Uterus (tissue), 4 donors: ENCODE data around the gene CACNA1F. TPM values are rescaled to one million over a fixed set of nuclear protein-coding genes. Genes with fewer than 3 reads are reported as not detected.

ENCODE experiments used
- DNase-seq, 2 donors: peaks; one replicate each; pipeline ENCODE4 v3.0.0-alpha.2; 2019 to 2020
- H3K27ac ChIP-seq, 2 donors: fragments of 200-600 bp; sonication (generic); 1 replicate in 1 of 2; 2 replicates in 1 of 2; pipeline ENCODE4 v1.5.1; 2016 to 2018
- H3K27me3 ChIP-seq, 2 donors: fragments of 200-600 bp; sonication (generic); one replicate each; pipeline ENCODE4 v1.5.1; 2018 to 2019; ENCODE audit warnings: control low read depth in 1 of 2
- H3K36me3 ChIP-seq, 2 donors: fragments of 200-600 bp; sonication (generic); one replicate each; pipeline ENCODE4 v1.5.1; 2019; ENCODE audit warnings: control low read depth in 1 of 2
- H3K4me1 ChIP-seq, 2 donors: fragments of 200-600 bp; sonication (generic); one replicate each; pipeline ENCODE4 v1.5.1; 2018 to 2019; ENCODE audit warnings: control low read depth in 1 of 2
- H3K4me3 ChIP-seq, 2 donors: fragments of 200-600 bp; sonication (generic); 1 replicate in 1 of 2; 2 replicates in 1 of 2; pipeline ENCODE4 v1.5.1; 2018 to 2019; ENCODE audit warnings: mild to moderate bottlenecking in 1 of 2
- H3K9me3 ChIP-seq, 2 donors: fragments of 200-600 bp; sonication (generic); one replicate each; pipeline ENCODE4 v1.5.1; 2019; ENCODE audit warnings: control low read depth in 1 of 2
- POLR2A ChIP-seq, 2 donors: fragments of 450-650 bp; IDR thresholded peaks; one replicate each; pipeline ENCODE4 v1.6.1; 2016; ENCODE audit warnings: antibody characterized with exemption in 2 of 2, mild to moderate bottlenecking in 1 of 2, moderate library complexity in 1 of 2
- intact Hi-C: fragments of 100-400 bp; cut with DNase I; formaldehyde crosslinking; loops from one replicate; pipeline ENCODE4 v1.15.1; 2023; ENCODE audit warnings: low total_unique reads
- total RNA-seq, 4 donors: library from RNA; depleted of rRNA in 3 of 4; stranded (reverse); fragments of >200 nt in 3 of 4; gene quantifications; one replicate each; pipeline versions ENCODE4 v1.1.0 to v1.2.4, GENCODE V29; 2014 to 2023
- TF ChIP-seq, protein P1 (sequence below), 4 experiments: fragments of 200-600 bp in 2 of 4; fragments of 450-650 bp in 2 of 4; sonication (generic) in 2 of 4; IDR thresholded peaks; one replicate each; pipeline ENCODE4 v1.5.1; 2016 to 2019; ENCODE audit warnings: antibody characterized with exemption in 4 of 4, mild to moderate bottlenecking in 2 of 4, moderate library complexity in 1 of 4
- donor health status: DM: yes; HTN: yes; CAD: no.

CACNA1F gene
- total RNA-seq, 4 donors from 2014 or later: 0.07 to 0.98 TPM; not detected in 2

DNA sequence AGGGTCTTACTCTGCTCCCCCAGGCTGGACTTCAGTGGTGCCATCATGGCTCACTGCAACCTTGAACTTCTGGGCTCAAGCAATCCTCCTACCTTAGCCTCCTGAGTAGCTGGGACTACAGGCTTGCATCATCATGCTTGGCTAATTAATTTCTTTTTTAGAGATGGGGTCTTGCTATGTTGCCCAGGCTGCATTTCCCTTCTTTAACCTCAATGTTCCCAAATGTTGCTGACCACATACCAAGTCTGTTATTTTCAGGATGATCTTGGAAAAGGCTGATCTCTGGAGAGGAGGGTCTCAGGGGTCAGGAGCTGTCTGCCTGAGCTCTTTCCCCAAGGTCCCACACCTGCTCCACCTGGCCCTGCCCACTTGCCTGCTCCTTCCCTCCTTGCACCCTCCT, 13.0 kb downstream of the CACNA1F start:
- no peak for TF ChIP-seq POLR2A (IDR thresholded peaks at IDR 0.05)
- TF ChIP-seq, protein P1, sequence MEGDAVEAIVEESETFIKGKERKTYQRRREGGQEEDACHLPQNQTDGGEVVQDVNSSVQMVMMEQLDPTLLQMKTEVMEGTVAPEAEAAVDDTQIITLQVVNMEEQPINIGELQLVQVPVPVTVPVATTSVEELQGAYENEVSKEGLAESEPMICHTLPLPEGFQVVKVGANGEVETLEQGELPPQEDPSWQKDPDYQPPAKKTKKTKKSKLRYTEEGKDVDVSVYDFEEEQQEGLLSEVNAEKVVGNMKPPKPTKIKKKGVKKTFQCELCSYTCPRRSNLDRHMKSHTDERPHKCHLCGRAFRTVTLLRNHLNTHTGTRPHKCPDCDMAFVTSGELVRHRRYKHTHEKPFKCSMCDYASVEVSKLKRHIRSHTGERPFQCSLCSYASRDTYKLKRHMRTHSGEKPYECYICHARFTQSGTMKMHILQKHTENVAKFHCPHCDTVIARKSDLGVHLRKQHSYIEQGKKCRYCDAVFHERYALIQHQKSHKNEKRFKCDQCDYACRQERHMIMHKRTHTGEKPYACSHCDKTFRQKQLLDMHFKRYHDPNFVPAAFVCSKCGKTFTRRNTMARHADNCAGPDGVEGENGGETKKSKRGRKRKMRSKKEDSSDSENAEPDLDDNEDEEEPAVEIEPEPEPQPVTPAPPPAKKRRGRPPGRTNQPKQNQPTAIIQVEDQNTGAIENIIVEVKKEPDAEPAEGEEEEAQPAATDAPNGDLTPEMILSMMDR (IDR thresholded peaks at IDR 0.05): no peak
- no peak overlapping the region for H3K4me3 ChIP-seq
- no peak overlapping the region for H3K27ac ChIP-seq
- no peaks in the 10 kb centered on the region for H3K4me1 ChIP-seq
- intact Hi-C loops: no loop called here
- no peaks in the 10 kb centered on the region for H3K9me3 ChIP-seq
- H3K36me3 ChIP-seq: no peaks in the 10 kb centered on the region
- DNase-seq: no peak
- H3K27me3 ChIP-seq: no peaks in the 10 kb centered on the region

GRCh38 chrX:49214996-49215526, 18.1 kb downstream of the CACNA1F start:
- H3K27me3 ChIP-seq: no peaks in the 10 kb centered on the region
- no peaks in the 10 kb centered on the region for H3K36me3 ChIP-seq
- TF ChIP-seq, protein P1 (IDR thresholded peaks at IDR 0.05): no peak
- TF ChIP-seq POLR2A (IDR thresholded peaks at IDR 0.05): no peak
- no peaks in the 10 kb centered on the region for H3K4me1 ChIP-seq
- no peak overlapping the region for H3K27ac ChIP-seq
- H3K9me3 ChIP-seq: no peaks in the 10 kb centered on the region
- intact Hi-C loops: no loop called here
- no peak overlapping the region for H3K4me3 ChIP-seq
- no peak for DNase-seq

DNA sequence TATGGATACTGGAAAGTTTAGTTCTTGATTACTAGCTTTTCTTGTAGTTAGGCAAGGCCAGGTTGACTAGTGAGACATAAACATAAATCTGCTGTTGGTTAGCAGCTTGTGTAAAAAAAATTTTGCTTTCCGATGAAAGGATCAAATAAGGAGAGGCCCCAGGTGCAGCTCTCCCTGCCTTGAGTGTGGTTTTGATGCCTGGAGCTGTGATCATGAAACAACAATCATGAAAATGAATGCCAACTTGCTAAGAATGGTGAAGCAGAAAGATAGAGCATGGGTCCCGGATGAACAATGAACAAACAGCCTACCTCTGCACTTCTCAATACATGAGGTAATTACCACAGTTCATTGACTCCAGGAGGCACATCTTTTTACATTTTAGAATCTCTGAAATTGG, 18.7 kb downstream of the CACNA1F start:
- intact Hi-C loops: no loop called here
- no peak for DNase-seq
- no peak overlapping the region for H3K27ac ChIP-seq
- H3K27me3 ChIP-seq: no peaks in the 10 kb centered on the region
- TF ChIP-seq POLR2A (IDR thresholded peaks at IDR 0.05): no peak
- TF ChIP-seq, protein P1 (IDR thresholded peaks at IDR 0.05): no peak
- H3K4me1 ChIP-seq: no peaks in the 10 kb centered on the region
- no peaks in the 10 kb centered on the region for H3K9me3 ChIP-seq
- H3K36me3 ChIP-seq: no peaks in the 10 kb centered on the region
- no peak overlapping the region for H3K4me3 ChIP-seq

- intact Hi-C loops: no loop called here
- DNase-seq: no peak
- no peaks in the 10 kb centered on the region for H3K4me1 ChIP-seq
- no peak overlapping the region for H3K27ac ChIP-seq
- no peaks in the 10 kb centered on the region for H3K36me3 ChIP-seq
- H3K4me3 ChIP-seq: no peak overlapping the region
- TF ChIP-seq, protein P1 (IDR thresholded peaks at IDR 0.05): no peak
- no peak for TF ChIP-seq POLR2A (IDR thresholded peaks at IDR 0.05)
- H3K27me3 ChIP-seq: no peaks in the 10 kb centered on the region
- no peaks in the 10 kb centered on the region for H3K9me3 ChIP-seq
Measured at GRCh38 chrX:49212861-49213260, 20.3 kb downstream of the CACNA1F start.

- no peak for TF ChIP-seq POLR2A (IDR thresholded peaks at IDR 0.05)
- TF ChIP-seq, protein P1 (IDR thresholded peaks at IDR 0.05): no peak
- Histone ChIP-seq H3K27me3 (no peaks in the 10 kb centered on the region), H3K4me1 (no peaks in the 10 kb centered on the region), H3K4me3 (no peak overlapping the region), H3K36me3 (no peaks in the 10 kb centered on the region), H3K9me3 (no peaks in the 10 kb centered on the region), H3K27ac (no peak overlapping the region)
- no peak for DNase-seq
- intact Hi-C loops: no loop called here
Measured at GRCh38 chrX:49212209-49212608, 20.9 kb downstream of the CACNA1F start.
